Spleen (tissue), 7 donors: Measurements from ENCODE around the gene HLA-DMA.

Experiments
- POLR2AphosphoS5 ChIP-seq, 3 donors: sonication (generic); formaldehyde crosslinking; IDR thresholded peaks; one replicate each; pipeline ENCODE4 v1.5.1; 2017; ENCODE audit warnings: antibody characterized with exemption in 3 of 3
- TF ChIP-seq, protein P1 (sequence below), 11 experiments: fragments of 200-600 bp in 7 of 11; fragments of 450-650 bp in 4 of 11; sonication (generic) in 4 of 11; IDR thresholded peaks in 8 of 11; conservative IDR thresholded peaks in 3 of 11; 1 replicate in 7 of 11; 2 replicates in 4 of 11; pipeline versions ENCODE4 v1.4.0 to v1.8.0; 2016 to 2021; ENCODE audit warnings: antibody characterized with exemption in 11 of 11, inconsistent platforms in 4 of 11, mild to moderate bottlenecking in 1 of 11
- donor health status: DM: no; HTN: no; CAD: no; lungs with moderate emphysema.
- donor health status: DM: no; HTN: no; CAD: no.
- donor health status: DM: no; HTN: no; CAD: no.

DNA sequence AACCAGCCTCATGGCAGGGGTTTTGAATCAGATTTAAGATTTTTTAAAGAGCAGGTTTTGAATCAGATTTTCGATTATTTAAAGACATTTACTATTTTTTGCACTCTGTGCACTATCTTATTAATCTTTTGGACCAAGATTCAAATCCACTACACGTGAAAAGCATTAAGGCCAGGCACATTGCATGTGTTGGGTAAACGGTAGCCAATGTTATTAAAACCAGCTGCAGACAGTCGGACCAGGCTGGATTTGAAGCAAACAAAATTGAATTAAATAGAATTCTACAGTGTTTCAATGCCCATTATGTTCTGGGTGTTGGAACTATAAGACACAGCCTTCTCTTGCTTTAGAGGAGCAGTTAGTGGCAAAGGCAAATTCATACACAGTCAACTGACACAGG is 48.8 kb upstream of the HLA-DMA start:
- TF ChIP-seq, protein P1, sequence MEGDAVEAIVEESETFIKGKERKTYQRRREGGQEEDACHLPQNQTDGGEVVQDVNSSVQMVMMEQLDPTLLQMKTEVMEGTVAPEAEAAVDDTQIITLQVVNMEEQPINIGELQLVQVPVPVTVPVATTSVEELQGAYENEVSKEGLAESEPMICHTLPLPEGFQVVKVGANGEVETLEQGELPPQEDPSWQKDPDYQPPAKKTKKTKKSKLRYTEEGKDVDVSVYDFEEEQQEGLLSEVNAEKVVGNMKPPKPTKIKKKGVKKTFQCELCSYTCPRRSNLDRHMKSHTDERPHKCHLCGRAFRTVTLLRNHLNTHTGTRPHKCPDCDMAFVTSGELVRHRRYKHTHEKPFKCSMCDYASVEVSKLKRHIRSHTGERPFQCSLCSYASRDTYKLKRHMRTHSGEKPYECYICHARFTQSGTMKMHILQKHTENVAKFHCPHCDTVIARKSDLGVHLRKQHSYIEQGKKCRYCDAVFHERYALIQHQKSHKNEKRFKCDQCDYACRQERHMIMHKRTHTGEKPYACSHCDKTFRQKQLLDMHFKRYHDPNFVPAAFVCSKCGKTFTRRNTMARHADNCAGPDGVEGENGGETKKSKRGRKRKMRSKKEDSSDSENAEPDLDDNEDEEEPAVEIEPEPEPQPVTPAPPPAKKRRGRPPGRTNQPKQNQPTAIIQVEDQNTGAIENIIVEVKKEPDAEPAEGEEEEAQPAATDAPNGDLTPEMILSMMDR (IDR thresholded peaks at IDR 0.05 in 8 of 11, conservative IDR thresholded peaks at IDR 0.05 in 3 of 11), result no peak
- TF ChIP-seq POLR2AphosphoS5 (IDR thresholded peaks at IDR 0.05), result no peak
